ENCODE results near the gene APP. TPM values are rescaled to one million over a fixed set of nuclear protein-coding genes. Genes with fewer than 3 reads are reported as not detected.
A peak's percentile ranks its signal among the peaks of the same experiment; 100 is the strongest.

Gene APP
- total RNA-seq, 3 donors from 2014 or later = 270 to 546 (median 383) TPM

DNA sequence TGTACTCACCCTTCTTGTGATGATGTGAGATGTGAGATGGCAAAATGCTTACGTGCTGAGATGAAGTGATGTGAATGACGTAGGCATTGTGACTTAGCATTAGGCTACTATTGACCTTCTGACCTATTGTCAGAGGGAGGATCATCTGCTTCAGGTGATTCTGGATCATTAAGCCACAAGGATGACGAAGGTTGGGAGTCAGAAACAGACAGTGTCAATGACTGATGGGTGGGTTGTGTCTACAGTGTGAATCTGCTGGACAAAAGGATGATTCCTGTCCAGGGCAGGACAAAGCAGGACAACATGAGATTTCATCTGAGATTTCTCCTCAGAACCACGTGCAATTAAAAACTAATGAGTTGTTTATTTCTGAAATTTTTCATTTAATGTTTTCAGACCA is 306.8 kb downstream of the APP start:
- TF ChIP-seq POLR2AphosphoS5 (IDR thresholded peaks at IDR 0.05) (no peak), POLR2A (IDR thresholded peaks at IDR 0.05) (no peak)
- TF ChIP-seq, protein P1, sequence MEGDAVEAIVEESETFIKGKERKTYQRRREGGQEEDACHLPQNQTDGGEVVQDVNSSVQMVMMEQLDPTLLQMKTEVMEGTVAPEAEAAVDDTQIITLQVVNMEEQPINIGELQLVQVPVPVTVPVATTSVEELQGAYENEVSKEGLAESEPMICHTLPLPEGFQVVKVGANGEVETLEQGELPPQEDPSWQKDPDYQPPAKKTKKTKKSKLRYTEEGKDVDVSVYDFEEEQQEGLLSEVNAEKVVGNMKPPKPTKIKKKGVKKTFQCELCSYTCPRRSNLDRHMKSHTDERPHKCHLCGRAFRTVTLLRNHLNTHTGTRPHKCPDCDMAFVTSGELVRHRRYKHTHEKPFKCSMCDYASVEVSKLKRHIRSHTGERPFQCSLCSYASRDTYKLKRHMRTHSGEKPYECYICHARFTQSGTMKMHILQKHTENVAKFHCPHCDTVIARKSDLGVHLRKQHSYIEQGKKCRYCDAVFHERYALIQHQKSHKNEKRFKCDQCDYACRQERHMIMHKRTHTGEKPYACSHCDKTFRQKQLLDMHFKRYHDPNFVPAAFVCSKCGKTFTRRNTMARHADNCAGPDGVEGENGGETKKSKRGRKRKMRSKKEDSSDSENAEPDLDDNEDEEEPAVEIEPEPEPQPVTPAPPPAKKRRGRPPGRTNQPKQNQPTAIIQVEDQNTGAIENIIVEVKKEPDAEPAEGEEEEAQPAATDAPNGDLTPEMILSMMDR (IDR thresholded peaks at IDR 0.05) = no peak
- H3K27ac ChIP-seq = no peak overlapping the region
- H3K9me3 ChIP-seq = no peaks in the 10 kb centered on the region
- H3K4me3 ChIP-seq = no peak overlapping the region
- no peaks in the 10 kb centered on the region for H3K4me1 ChIP-seq
- intact Hi-C loops (cut with DNase I; ENCODE audit: low total_unique reads) = no loop called here
- no peaks in the 10 kb centered on the region for H3K36me3 ChIP-seq
- no peaks in the 10 kb centered on the region for H3K27me3 ChIP-seq
- DNase-seq (ENCODE audit: low spot score in 2 of 2) = no peak

DNA sequence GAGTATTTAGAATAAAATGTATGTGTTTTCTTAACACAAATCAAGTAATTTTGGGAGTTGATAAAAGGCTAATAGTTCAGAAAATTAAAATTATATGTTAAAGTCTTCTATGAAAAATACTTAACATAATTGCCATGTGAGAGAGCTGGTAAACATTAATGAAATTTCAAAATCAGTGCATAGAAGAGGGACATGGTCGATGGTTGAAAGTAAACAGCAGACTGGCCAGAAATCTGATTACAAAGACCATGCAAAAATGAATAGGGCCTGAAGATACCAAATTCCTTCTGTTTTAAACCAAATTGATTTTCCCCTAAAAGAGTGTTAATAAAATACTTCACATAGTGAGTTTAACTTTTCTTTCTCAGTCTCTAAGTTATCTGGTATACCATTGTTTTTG is 307.5 kb downstream of the APP start:
- Histone ChIP-seq H3K27ac (no peak overlapping the region), H3K27me3 (no peaks in the 10 kb centered on the region), H3K4me1 (no peaks in the 10 kb centered on the region), H3K9me3 (no peaks in the 10 kb centered on the region), H3K4me3 (no peak overlapping the region), H3K36me3 (no peaks in the 10 kb centered on the region)
- intact Hi-C loops (cut with DNase I; ENCODE audit: low total_unique reads) = no loop called here
- no peak for DNase-seq (ENCODE audit: low spot score in 2 of 2)
- no peak for TF ChIP-seq POLR2AphosphoS5 (IDR thresholded peaks at IDR 0.05)
- TF ChIP-seq POLR2A (IDR thresholded peaks at IDR 0.05) = no peak

DNA sequence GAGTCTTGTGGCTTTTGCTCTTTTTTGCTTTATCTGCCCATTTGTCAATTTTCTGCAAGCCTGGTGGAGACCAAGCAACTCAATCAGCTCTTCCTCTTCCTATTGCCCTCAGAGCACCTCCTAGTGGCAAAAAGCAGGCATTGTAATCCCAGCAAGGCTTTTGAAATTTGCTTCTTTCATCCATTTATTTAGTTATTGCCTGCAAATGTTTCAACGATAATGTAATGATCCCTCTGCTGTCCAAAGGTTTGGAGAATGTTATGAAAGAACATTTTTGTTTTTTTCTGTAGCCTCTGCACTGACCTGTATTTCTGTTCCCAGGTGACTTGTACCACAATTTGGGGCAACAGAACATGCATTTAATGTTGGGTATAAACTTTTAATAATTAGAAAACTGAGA is 308.0 kb downstream of the APP start:
- DNase-seq (ENCODE audit: low spot score in 2 of 2) = no peak
- no peaks in the 10 kb centered on the region for H3K9me3 ChIP-seq
- TF ChIP-seq POLR2AphosphoS5 (IDR thresholded peaks at IDR 0.05) = no peak
- no peak for TF ChIP-seq POLR2A (IDR thresholded peaks at IDR 0.05)
- TF ChIP-seq, protein P1 (IDR thresholded peaks at IDR 0.05) = peak in 1 of 3 donors; percentile 22
- no peaks in the 10 kb centered on the region for H3K4me1 ChIP-seq
- no peaks in the 10 kb centered on the region for H3K36me3 ChIP-seq
- H3K27me3 ChIP-seq = no peaks in the 10 kb centered on the region
- H3K4me3 ChIP-seq = no peak overlapping the region
- intact Hi-C loops (cut with DNase I; ENCODE audit: low total_unique reads) = no loop called here
- H3K27ac ChIP-seq = no peak overlapping the region

DNA sequence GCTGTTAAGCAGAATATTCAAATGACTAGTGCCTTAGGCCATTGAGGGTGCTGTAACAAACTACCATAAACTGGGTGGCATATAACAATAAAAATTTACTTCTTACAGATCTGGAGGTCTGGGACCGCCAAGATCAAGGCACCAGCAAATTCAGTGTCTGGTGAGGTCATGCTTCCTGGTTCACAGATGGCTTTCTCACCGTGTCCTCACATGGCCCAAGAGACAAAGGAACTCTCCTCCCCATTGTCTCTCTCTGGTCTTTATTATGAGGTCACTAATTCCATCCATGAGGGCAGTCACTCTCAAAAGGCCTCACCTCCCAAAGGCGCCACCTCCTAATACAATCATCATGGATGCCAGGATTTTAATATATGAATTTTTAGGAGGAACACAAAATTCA is 308.5 kb downstream of the APP start:
- TF ChIP-seq, protein P1 (IDR thresholded peaks at IDR 0.05) = no peak
- TF ChIP-seq POLR2AphosphoS5 (IDR thresholded peaks at IDR 0.05) (no peak), POLR2A (IDR thresholded peaks at IDR 0.05) (no peak)
- DNase-seq (ENCODE audit: low spot score in 2 of 2) = no peak
- no peaks in the 10 kb centered on the region for H3K27me3 ChIP-seq
- no peaks in the 10 kb centered on the region for H3K4me1 ChIP-seq
- H3K36me3 ChIP-seq = no peaks in the 10 kb centered on the region
- H3K27ac ChIP-seq = no peak overlapping the region
- no peaks in the 10 kb centered on the region for H3K9me3 ChIP-seq
- no peak overlapping the region for H3K4me3 ChIP-seq
- intact Hi-C loops (cut with DNase I; ENCODE audit: low total_unique reads) = no loop called here

DNA sequence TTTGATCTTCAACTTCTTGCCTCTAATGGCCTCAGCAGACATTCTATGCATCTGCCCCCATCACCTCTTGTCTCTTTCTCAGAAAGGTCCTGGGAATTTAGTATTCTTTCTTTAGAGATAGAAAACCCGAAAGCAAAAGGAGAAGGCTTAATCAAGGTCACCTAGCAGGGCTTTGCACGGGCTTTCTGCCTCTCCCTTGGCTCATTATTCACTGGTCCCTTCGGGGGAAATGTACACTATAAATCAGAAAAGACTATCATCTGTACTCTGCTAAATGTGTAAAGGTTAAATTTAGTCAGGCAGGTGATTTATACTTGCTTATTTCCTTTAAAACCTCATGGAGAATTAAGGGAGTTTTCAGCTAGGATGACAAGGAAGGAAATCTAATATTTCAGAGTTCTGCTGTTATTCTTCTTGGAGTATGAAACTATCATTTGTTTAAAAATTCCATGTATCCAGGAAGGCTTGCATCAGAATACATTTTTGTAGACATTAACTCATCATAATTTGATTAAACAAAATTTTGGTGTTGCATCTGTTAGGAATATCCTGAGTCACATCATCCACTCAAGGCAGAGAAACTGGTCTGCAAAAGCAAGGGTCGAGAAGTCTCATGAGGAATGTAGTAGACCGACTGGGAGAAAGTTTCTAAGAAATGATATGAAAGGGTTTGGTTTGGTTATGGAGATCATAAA is 311.2 kb downstream of the APP start:
- Histone ChIP-seq H3K4me3 (no peak overlapping the region), H3K27me3 (no peaks in the 10 kb centered on the region), H3K27ac (no peak overlapping the region), H3K36me3 (no peaks in the 10 kb centered on the region), H3K9me3 (no peaks in the 10 kb centered on the region), H3K4me1 (no peaks in the 10 kb centered on the region)
- intact Hi-C loops (cut with DNase I; ENCODE audit: low total_unique reads) = no loop called here
- DNase-seq (ENCODE audit: low spot score in 2 of 2) = no peak
- no peak for TF ChIP-seq POLR2A (IDR thresholded peaks at IDR 0.05)
- TF ChIP-seq, protein P1 (IDR thresholded peaks at IDR 0.05) = no peak
- TF ChIP-seq POLR2AphosphoS5 (IDR thresholded peaks at IDR 0.05) = no peak

Data from breast epithelium (tissue), 4 donors.